MCF 10A (cell line): Measurements from ENCODE around the gene NANOS3. TPM values are rescaled to one million over a fixed set of nuclear protein-coding genes. Genes with fewer than 3 reads are reported as not detected.

ENCODE experiments used
- BruUV-seq: library from RNA; stranded (reverse); fragments of 400-500 nt; replicated peaks from 2 replicates; lab custom pipeline; 2021; lab: Mats Ljungman, UMichigan
- CTCF ChIA-PET: fragments of 300-600 bp; sonication (Branson Sonifier 250); formaldehyde crosslinking; extraction: SDS; loops from one replicate; lab custom pipeline; 2021; ENCODE audit warnings: antibody characterized with exemption, inconsistent platforms; lab: Yijun Ruan, JAX
- POLR2A ChIA-PET: fragments of 300-600, 350-650 bp; sonication (Branson Sonifier 250); formaldehyde crosslinking; extraction: SDS; loops from one replicate; lab custom pipeline; 2020; ENCODE audit warnings: antibody characterized with exemption, inconsistent platforms; lab: Yijun Ruan, JAX
- DNase-seq: peaks from one replicate; pipeline ENCODE4 v3.0.0-alpha.2; 2018; ENCODE audit not compliant: unreplicated experiment
- H3K27ac Mint-ChIP-seq: one replicate; pipeline ENCODE4 v1.8.0; 2022; ENCODE audit warnings: mild to moderate bottlenecking, low read depth, mixed read lengths; ENCODE audit not compliant: unreplicated experiment
- H3K27me3 Mint-ChIP-seq: one replicate; pipeline ENCODE4 v1.8.0; 2022; ENCODE audit warnings: mixed read lengths; ENCODE audit not compliant: insufficient read depth, unreplicated experiment
- H3K36me3 Mint-ChIP-seq: one replicate; pipeline ENCODE4 v1.8.0; 2022; ENCODE audit warnings: mild to moderate bottlenecking, moderate library complexity, mixed read lengths; ENCODE audit not compliant: insufficient read depth, unreplicated experiment
- H3K4me1 Mint-ChIP-seq: one replicate; pipeline ENCODE4 v1.8.0; 2022; ENCODE audit warnings: mixed read lengths; ENCODE audit not compliant: insufficient read depth, unreplicated experiment
- H3K4me3 Mint-ChIP-seq: one replicate; pipeline ENCODE4 v1.8.0; 2022; ENCODE audit warnings: mild to moderate bottlenecking, moderate library complexity, mixed read lengths; ENCODE audit not compliant: unreplicated experiment
- H3K9me3 Mint-ChIP-seq: one replicate; pipeline ENCODE4 v1.8.0; 2022; ENCODE audit warnings: mixed read lengths; ENCODE audit not compliant: unreplicated experiment
- CTCF ChIP-seq: fragments of 200-600 bp; IDR thresholded peaks from one replicate; pipeline ENCODE4 v1.8.0; 2022; ENCODE audit warnings: antibody characterized with exemption, mild to moderate bottlenecking; ENCODE audit not compliant: unreplicated experiment
- intact Hi-C: fragments of 100-400 bp; cut with micrococcal nuclease; formaldehyde crosslinking; loops from 2 replicates; pipeline ENCODE4 v1.14.1; 2022
- total RNA-seq: library from RNA; stranded (reverse); gene quantifications from 2 replicates; pipeline ENCODE4 v1.2.3, GENCODE V29; 2022

Gene NANOS3
- total RNA-seq, 1 experiment from 2014 or later = not detected

- Mint-ChIP-seq H3K27me3 (no peaks in the 10 kb centered on the region), H3K9me3 (no peaks in the 10 kb centered on the region), H3K4me1 (no peaks in the 10 kb centered on the region), H3K27ac (no peak overlapping the region), H3K4me3 (no peak overlapping the region), H3K36me3 (no peaks in the 10 kb centered on the region)
- CTCF ChIA-PET = interaction anchor here (0.6 to 1.5 kb wide), 21 partner anchors 8 to 674 kb away, joined by 3 to 8 read pairs (median 4); partner anchors contain the start of gene IL27RA
- no peak for TF ChIP-seq CTCF
- no peak for DNase-seq
- BruUV-seq = no TSS peak
- intact Hi-C loops = loop anchor here (2.0 to 5.0 kb wide), 2 partner anchors 72 to 284 kb away; partner anchors contain the start of gene DCAF15
- POLR2A ChIA-PET = interaction anchor here (2.2 kb wide), 1 partner anchor 71 kb away, joined by 11 read pairs; the partner anchor contains the start of gene DCAF15
Observed at GRCh38 chr19:13881251-13881691, 4.3 kb downstream of the NANOS3 start.

- no peaks in the 10 kb centered on the region for H3K36me3 Mint-ChIP-seq
- POLR2A ChIA-PET = interaction anchor here (2.2 kb wide), 1 partner anchor 71 kb away, joined by 11 read pairs; the partner anchor contains the start of gene DCAF15
- no TSS peak for BruUV-seq
- intact Hi-C loops = loop anchor here (2.0 to 5.0 kb wide), 2 partner anchors 71 to 285 kb away; partner anchors contain the start of gene DCAF15
- no peak overlapping the region for H3K4me3 Mint-ChIP-seq
- no peaks in the 10 kb centered on the region for H3K27me3 Mint-ChIP-seq
- H3K9me3 Mint-ChIP-seq = no peaks in the 10 kb centered on the region
- CTCF ChIA-PET = interaction anchor here (0.6 to 1.5 kb wide), 4 partner anchors 21 to 179 kb away, joined by 3 to 8 read pairs (median 4); partner anchors contain the start of gene IL27RA
- no peak for TF ChIP-seq CTCF
- no peak overlapping the region for H3K27ac Mint-ChIP-seq
- DNase-seq = no peak
- peaks cover under 1% of the 10 kb centered on the region for H3K4me1 Mint-ChIP-seq
Observed at GRCh38 chr19:13881692-13882418, 4.9 kb downstream of the NANOS3 start.

- BruUV-seq = no TSS peak
- H3K4me3 Mint-ChIP-seq = no peak overlapping the region
- POLR2A ChIA-PET = no interaction called here
- TF ChIP-seq CTCF = no peak
- peaks cover 6% of the 10 kb centered on the region for H3K4me1 Mint-ChIP-seq
- intact Hi-C loops = loop anchor here (5.0 kb wide), 1 partner anchor 285 kb away; no protein-coding TSS in a partner anchor
- no peaks in the 10 kb centered on the region for H3K27me3 Mint-ChIP-seq
- H3K27ac Mint-ChIP-seq = no peak overlapping the region
- no peak for DNase-seq
- H3K9me3 Mint-ChIP-seq = no peaks in the 10 kb centered on the region
- H3K36me3 Mint-ChIP-seq = no peaks in the 10 kb centered on the region
- CTCF ChIA-PET = interaction anchor here (0.6 kb wide), 1 partner anchor 21 kb away, joined by 3 read pairs; no protein-coding TSS in a partner anchor
Observed at GRCh38 chr19:13882419-13882795, 5.5 kb downstream of the NANOS3 start.

GRCh38 chr19:13882836-13883235 is 5.9 kb downstream of the NANOS3 start:
- ChIA-PET CTCF (interaction anchor here (0.6 to 0.7 kb wide), 4 partner anchors 22 to 196 kb away, joined by 3 read pairs; no protein-coding TSS in a partner anchor), POLR2A (interaction anchor here (0.6 kb wide), 1 partner anchor 674 kb away, joined by 3 read pairs; no protein-coding TSS in a partner anchor)
- intact Hi-C loops = loop anchor here (5.0 kb wide), 1 partner anchor 286 kb away; no protein-coding TSS in a partner anchor
- TF ChIP-seq CTCF = no peak
- H3K4me1 Mint-ChIP-seq = peaks cover 7% of the 10 kb centered on the region
- no TSS peak for BruUV-seq
- H3K36me3 Mint-ChIP-seq = no peaks in the 10 kb centered on the region
- no peak overlapping the region for H3K4me3 Mint-ChIP-seq
- H3K9me3 Mint-ChIP-seq = no peaks in the 10 kb centered on the region
- no peak for DNase-seq
- H3K27me3 Mint-ChIP-seq = no peaks in the 10 kb centered on the region
- H3K27ac Mint-ChIP-seq = no peak overlapping the region
